H9 (cell line): ENCODE measurements around the gene CCDC12. TPM values are rescaled to one million over a fixed set of nuclear protein-coding genes. Genes with fewer than 3 reads are reported as not detected.

Experiments used
- DNase-seq: peaks from one replicate; pipeline ENCODE4 v3.0.0-alpha.2; 2017
- H2AFZ ChIP-seq: one replicate; pipeline ENCODE4 v1.6.1; 2013; ENCODE audit warnings: mild to moderate bottlenecking, low read length, control low read depth, moderate library complexity
- H2AK5ac ChIP-seq: 2 replicates; pipeline ENCODE4 v1.6.1; 2013; ENCODE audit warnings: low read length, control low read depth, mixed read lengths; ENCODE audit not compliant: insufficient read length
- H2BK120ac ChIP-seq: one replicate; pipeline ENCODE4 v1.6.1; 2013; ENCODE audit warnings: low read depth, mild to moderate bottlenecking, low read length, control low read depth, inconsistent platforms; ENCODE audit not compliant: poor library complexity, severe bottlenecking
- H2BK12ac ChIP-seq: 2 replicates; pipeline ENCODE4 v1.6.1; 2013; ENCODE audit warnings: low read length, control low read depth, mixed read lengths, low read depth; ENCODE audit not compliant: insufficient read length
- H2BK15ac ChIP-seq: 2 replicates; pipeline ENCODE4 v1.6.1; 2013; ENCODE audit warnings: low read depth, low read length, control low read depth
- H2BK20ac ChIP-seq: one replicate; pipeline ENCODE4 v1.6.1; 2013; ENCODE audit warnings: low read depth, mild to moderate bottlenecking, low read length, control low read depth, inconsistent platforms; ENCODE audit not compliant: poor library complexity, severe bottlenecking
- H2BK5ac ChIP-seq: 2 replicates; pipeline ENCODE4 v1.6.1; 2013; ENCODE audit warnings: low read length, control low read depth, mixed read lengths; ENCODE audit not compliant: insufficient read length
- H3K14ac ChIP-seq: 2 replicates; pipeline ENCODE4 v1.6.1; 2013; ENCODE audit warnings: low read length, control low read depth; ENCODE audit not compliant: insufficient read depth
- H3K18ac ChIP-seq: 2 replicates; pipeline ENCODE4 v1.6.1; 2013; ENCODE audit warnings: low read depth, mild to moderate bottlenecking, mixed read lengths, low read length, control low read depth; ENCODE audit not compliant: insufficient read length
- H3K23ac ChIP-seq: 2 replicates; pipeline ENCODE4 v1.6.1; 2013; ENCODE audit warnings: low read length, control low read depth, mixed read lengths, low read depth; ENCODE audit not compliant: insufficient read length
- H3K23me2 ChIP-seq: 2 replicates; pipeline ENCODE4 v1.6.1; 2013; ENCODE audit warnings: low read depth, mild to moderate bottlenecking, mixed read lengths, low read length, control low read depth; ENCODE audit not compliant: insufficient read length, poor library complexity, severe bottlenecking
- H3K27ac ChIP-seq: 2 replicates; pipeline ENCODE4 v1.5.1; 2013; ENCODE audit warnings: low read length, control low read depth, mixed read lengths, low read depth; ENCODE audit not compliant: insufficient read length
- H3K27me3 ChIP-seq: 2 replicates; pipeline ENCODE4 v1.6.1; 2013; ENCODE audit warnings: low read length, control low read depth, inconsistent platforms; ENCODE audit not compliant: insufficient read depth
- H3K4ac ChIP-seq: 2 replicates; pipeline ENCODE4 v1.6.1; 2013; ENCODE audit warnings: low read depth, mild to moderate bottlenecking, control low read depth, inconsistent platforms, low read length, moderate library complexity
- H3K4me1 ChIP-seq: 2 replicates; pipeline ENCODE4 v1.6.1; 2013; ENCODE audit warnings: low read length, control low read depth, inconsistent platforms; ENCODE audit not compliant: insufficient read depth
- H3K4me2 ChIP-seq: 2 replicates; pipeline ENCODE4 v1.6.1; 2013; ENCODE audit warnings: low read length, control low read depth, mixed read lengths; ENCODE audit not compliant: insufficient read length, insufficient read depth
- H3K56ac ChIP-seq: 2 replicates; pipeline ENCODE4 v1.6.1; 2013; ENCODE audit warnings: low read depth, mild to moderate bottlenecking, mixed read lengths, low read length, control low read depth; ENCODE audit not compliant: insufficient read length
- H3K79me1 ChIP-seq: 2 replicates; pipeline ENCODE4 v1.6.1; 2013; ENCODE audit warnings: low read depth, mild to moderate bottlenecking, moderate library complexity, low read length, control low read depth, inconsistent platforms; ENCODE audit not compliant: insufficient read depth, poor library complexity, severe bottlenecking
- H3K79me2 ChIP-seq: 2 replicates; pipeline ENCODE4 v1.6.1; 2013; ENCODE audit warnings: low read length, control low read depth, inconsistent platforms; ENCODE audit not compliant: insufficient read depth
- H3K9ac ChIP-seq: 2 replicates; pipeline ENCODE4 v1.6.1; 2013; ENCODE audit warnings: low read length, control low read depth, mixed read lengths; ENCODE audit not compliant: insufficient read length; ENCODE audit errors: extremely low read depth
- H3K9me3 ChIP-seq: one replicate; pipeline ENCODE4 v1.6.1; 2013; ENCODE audit warnings: low read depth, low read length, inconsistent platforms; ENCODE audit not compliant: control insufficient read depth
- H3T11ph ChIP-seq: one replicate; pipeline ENCODE4 v1.6.1; 2013; ENCODE audit warnings: mild to moderate bottlenecking, low read length, control low read depth, inconsistent platforms
- H4K20me1 ChIP-seq: one replicate; pipeline ENCODE4 v1.6.1; 2013; ENCODE audit not compliant: control insufficient read depth, insufficient read length, insufficient read depth
- H4K5ac ChIP-seq: 2 replicates; pipeline ENCODE4 v1.6.1; 2013; ENCODE audit warnings: low read depth, mild to moderate bottlenecking, mixed read lengths, low read length, control low read depth; ENCODE audit not compliant: insufficient read length
- H4K8ac ChIP-seq: replicated peaks from 2 replicates; pipeline ENCODE4 v1.6.1; 2013; ENCODE audit warnings: low read length, control low read depth, mixed read lengths, low read depth; ENCODE audit not compliant: insufficient read length
- H4K91ac ChIP-seq: 2 replicates; pipeline ENCODE4 v1.6.1; 2013; ENCODE audit warnings: low read depth, mild to moderate bottlenecking, moderate library complexity, mixed read lengths, low read length, control low read depth; ENCODE audit not compliant: insufficient read length
- H3K27ac Mint-ChIP-seq, 3 experiments: 2 replicates in 2 of 3; 3 replicates in 1 of 3; pipeline ENCODE4 v1.8.0; 2020 to 2021; ENCODE audit warnings: mixed read lengths in 3 of 3, mild to moderate bottlenecking in 1 of 3, moderate library complexity in 1 of 3
- H3K27me3 Mint-ChIP-seq: 2 replicates; pipeline ENCODE4 v1.8.0; 2021; ENCODE audit warnings: low read depth, mild to moderate bottlenecking, moderate library complexity, mixed read lengths
- H3K36me3 Mint-ChIP-seq, 3 experiments: 2 replicates in 2 of 3; 3 replicates in 1 of 3; pipeline ENCODE4 v1.8.0; 2020 to 2021; ENCODE audit warnings: low read depth in 3 of 3, mixed read lengths in 3 of 3; ENCODE audit not compliant: insufficient read depth in 1 of 3
- H3K4me1 Mint-ChIP-seq, 2 experiments: 2 replicates each; pipeline ENCODE4 v1.8.0; 2020; ENCODE audit warnings: mixed read lengths in 2 of 2
- H3K4me3 Mint-ChIP-seq, 2 experiments: 2 replicates in 1 of 2; 3 replicates in 1 of 2; pipeline ENCODE4 v1.8.0; 2020 to 2021; ENCODE audit warnings: mild to moderate bottlenecking in 2 of 2, mixed read lengths in 2 of 2, moderate library complexity in 1 of 2
- H3K9me3 Mint-ChIP-seq, 2 experiments: 2 replicates in 1 of 2; 3 replicates in 1 of 2; pipeline ENCODE4 v1.8.0; 2020; ENCODE audit warnings: mild to moderate bottlenecking in 2 of 2, mixed read lengths in 2 of 2, moderate library complexity in 1 of 2
- WGBS: extraction: QIAGEN DNeasy Blood & Tissue Kit; methylation state at CpG from one replicate; pipeline ENCODE4 v1.1.7; 2013; ENCODE audit warnings: missing lambda C conversion rate, low lambda C conversion rate, mixed read lengths; ENCODE audit not compliant: insufficient read length; ENCODE audit errors: extremely low coverage; 5-methylcytosine and 5-hydroxymethylcytosine counted together
- total RNA-seq: library from RNA; stranded (reverse); gene quantifications from 2 replicates; pipeline ENCODE4 v1.2.1, GENCODE V29; 2021
- TF ChIP-seq, protein P1 (sequence below): fragments of 200-600 bp; sonication (generic); conservative IDR thresholded peaks from 3 replicates; pipeline ENCODE4 v1.8.0; 2021; ENCODE audit warnings: antibody characterized with exemption, mild to moderate bottlenecking

CCDC12 gene
- total RNA-seq, 1 experiment from 2014 or later, result 54.0 TPM

DNA sequence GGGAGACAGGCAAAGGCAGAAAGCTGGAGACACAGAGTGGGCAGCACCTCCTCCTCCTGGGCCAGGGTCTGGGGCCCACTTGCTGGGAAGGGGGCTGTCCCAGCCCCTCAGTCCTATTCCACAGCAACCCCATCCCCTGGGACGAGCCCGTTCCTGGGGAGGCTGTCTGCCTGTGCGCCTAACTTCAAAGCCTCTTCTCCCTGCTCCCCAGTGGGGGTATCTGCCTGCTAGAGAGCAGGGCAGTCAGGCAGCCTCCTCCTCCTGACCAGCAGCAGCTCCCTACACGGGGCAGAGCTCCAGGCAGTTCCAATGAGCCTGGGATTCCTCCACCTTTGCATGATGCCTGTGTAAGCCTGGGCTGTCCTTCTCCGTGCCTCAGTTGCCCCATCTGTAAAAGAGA is 92.1 kb downstream of the CCDC12 start:
- H3K18ac ChIP-seq, result no peak overlapping the region
- no peaks in the 10 kb centered on the region for H3K79me1 ChIP-seq
- H3K79me2 ChIP-seq, result no peaks in the 10 kb centered on the region
- TF ChIP-seq, protein P1, sequence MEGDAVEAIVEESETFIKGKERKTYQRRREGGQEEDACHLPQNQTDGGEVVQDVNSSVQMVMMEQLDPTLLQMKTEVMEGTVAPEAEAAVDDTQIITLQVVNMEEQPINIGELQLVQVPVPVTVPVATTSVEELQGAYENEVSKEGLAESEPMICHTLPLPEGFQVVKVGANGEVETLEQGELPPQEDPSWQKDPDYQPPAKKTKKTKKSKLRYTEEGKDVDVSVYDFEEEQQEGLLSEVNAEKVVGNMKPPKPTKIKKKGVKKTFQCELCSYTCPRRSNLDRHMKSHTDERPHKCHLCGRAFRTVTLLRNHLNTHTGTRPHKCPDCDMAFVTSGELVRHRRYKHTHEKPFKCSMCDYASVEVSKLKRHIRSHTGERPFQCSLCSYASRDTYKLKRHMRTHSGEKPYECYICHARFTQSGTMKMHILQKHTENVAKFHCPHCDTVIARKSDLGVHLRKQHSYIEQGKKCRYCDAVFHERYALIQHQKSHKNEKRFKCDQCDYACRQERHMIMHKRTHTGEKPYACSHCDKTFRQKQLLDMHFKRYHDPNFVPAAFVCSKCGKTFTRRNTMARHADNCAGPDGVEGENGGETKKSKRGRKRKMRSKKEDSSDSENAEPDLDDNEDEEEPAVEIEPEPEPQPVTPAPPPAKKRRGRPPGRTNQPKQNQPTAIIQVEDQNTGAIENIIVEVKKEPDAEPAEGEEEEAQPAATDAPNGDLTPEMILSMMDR, result no peak
- H2AK5ac ChIP-seq, result no peak overlapping the region
- Mint-ChIP-seq H3K4me1 (peaks cover 20 to 37% of the 10 kb centered on the region in 2 experiments), H3K27me3 (peaks cover 94% of the 10 kb centered on the region), H3K27ac (no peak overlapping the region), H3K36me3 (no peaks in the 10 kb centered on the region), H3K9me3 (no peaks in the 10 kb centered on the region; a peak in 1 of 5 replicates), H3K4me3 (peak overlapping the region in 1 of 2 experiments; percentile 80; a peak in 3 of 5 replicates)
- no peak for DNase-seq
- no peak overlapping the region for H3K4me2 ChIP-seq
- no peak overlapping the region for H2BK20ac ChIP-seq
- H4K5ac ChIP-seq, result no peak overlapping the region
- H2BK12ac ChIP-seq, result no peak overlapping the region
- H3K14ac ChIP-seq, result no peak overlapping the region
- no peak overlapping the region for H3K56ac ChIP-seq
- no peaks in the 10 kb centered on the region; the same call in 1 of the 2 replicates for H3K4me1 ChIP-seq
- no peak overlapping the region for H3T11ph ChIP-seq
- H3K9me3 ChIP-seq, result no peaks in the 10 kb centered on the region
- H3K27ac ChIP-seq, result no peak overlapping the region
- H4K8ac ChIP-seq, result no peak overlapping the region
- H2BK5ac ChIP-seq, result no peak overlapping the region
- no peak overlapping the region for H4K91ac ChIP-seq
- peaks cover 57% of the 10 kb centered on the region for H3K27me3 ChIP-seq
- H3K4ac ChIP-seq, result no peak overlapping the region
- peaks cover 5% of the 10 kb centered on the region for H3K23me2 ChIP-seq
- no peak overlapping the region for H2BK15ac ChIP-seq
- H2AFZ ChIP-seq, result no peak overlapping the region
- H4K20me1 ChIP-seq, result no peaks in the 10 kb centered on the region
- no peak overlapping the region for H2BK120ac ChIP-seq
- no peak overlapping the region for H3K9ac ChIP-seq
- WGBS, result no CpG with 5 or more reads among the region's 5 CpGs
- no peak overlapping the region for H3K23ac ChIP-seq
